Karpas-422 (cell line): ENCODE results near the gene CXCR6. TPM values are rescaled to one million over a fixed set of nuclear protein-coding genes. Genes with fewer than 3 reads are reported as not detected.

Source experiments
- DNase-seq: peaks from one replicate; pipeline ENCODE4 v3.0.0-alpha.2; 2015
- H2AFZ ChIP-seq: fragments of 200-600 bp; sonication (generic); 2 replicates; pipeline ENCODE4 v1.6.1; 2014; ENCODE audit warnings: antibody characterized with exemption, low read length, mixed read lengths
- H3K27ac ChIP-seq: fragments of 200-600 bp; sonication (generic); 2 replicates; pipeline ENCODE4 v1.5.1; 2014; ENCODE audit warnings: mild to moderate bottlenecking, low read length, moderate library complexity
- H3K27me3 ChIP-seq: fragments of 200-600 bp; sonication (generic); 2 replicates; pipeline ENCODE4 v1.6.1; 2014; ENCODE audit warnings: low read length, mixed read lengths
- H3K36me3 ChIP-seq: fragments of 200-600 bp; sonication (generic); 2 replicates; pipeline ENCODE4 v1.6.1; 2014; ENCODE audit warnings: low read length, mixed read lengths; ENCODE audit not compliant: insufficient read depth
- H3K4me1 ChIP-seq: fragments of 200-600 bp; sonication (generic); 2 replicates; pipeline ENCODE4 v1.6.1; 2014; ENCODE audit warnings: mild to moderate bottlenecking, low read length, mixed read lengths
- H3K4me2 ChIP-seq: fragments of 200-600 bp; sonication (generic); 2 replicates; pipeline ENCODE4 v1.6.1; 2014; ENCODE audit warnings: low read length, low read depth, mild to moderate bottlenecking; ENCODE audit not compliant: poor library complexity, severe bottlenecking
- H3K4me3 ChIP-seq: fragments of 200-600 bp; sonication (generic); 2 replicates; pipeline ENCODE4 v1.5.1; 2014; ENCODE audit warnings: mild to moderate bottlenecking, antibody characterized with exemption, low read length, mixed read lengths
- H3K79me2 ChIP-seq: fragments of 200-600 bp; sonication (generic); 2 replicates; pipeline ENCODE4 v1.6.1; 2014; ENCODE audit warnings: mild to moderate bottlenecking, low read length, mixed read lengths
- H3K9ac ChIP-seq: fragments of 200-600 bp; sonication (generic); 2 replicates; pipeline ENCODE4 v1.6.0; 2014; ENCODE audit warnings: low read length
- H3K9me2 ChIP-seq: fragments of 200-600 bp; sonication (generic), shearing (Covaris generic); replicated peaks from 2 replicates; pipeline ENCODE4 v1.6.0; 2014; ENCODE audit warnings: mild to moderate bottlenecking, low read length, moderate library complexity; ENCODE audit not compliant: insufficient read depth
- H3K9me3 ChIP-seq: fragments of 300-700, 200-600 bp; sonication (generic); 2 replicates; pipeline ENCODE4 v1.6.1; 2014; ENCODE audit warnings: low read length, mixed read lengths
- H4K20me1 ChIP-seq: fragments of 200-600 bp; sonication (generic); 2 replicates; pipeline ENCODE4 v1.6.1; 2014; ENCODE audit warnings: mild to moderate bottlenecking, antibody characterized with exemption, low read length, low read depth; ENCODE audit not compliant: insufficient read depth
- total RNA-seq: library from RNA; depleted of rRNA; stranded (reverse); fragments of >200 nt; shearing (Covaris generic); gene quantifications from 2 replicates; pipeline ENCODE4 v1.2.3, GENCODE V29; 2014; ENCODE audit warnings: low replicate concordance

CXCR6 gene
- total RNA-seq, 1 experiment from 2014 or later: not detected

DNA sequence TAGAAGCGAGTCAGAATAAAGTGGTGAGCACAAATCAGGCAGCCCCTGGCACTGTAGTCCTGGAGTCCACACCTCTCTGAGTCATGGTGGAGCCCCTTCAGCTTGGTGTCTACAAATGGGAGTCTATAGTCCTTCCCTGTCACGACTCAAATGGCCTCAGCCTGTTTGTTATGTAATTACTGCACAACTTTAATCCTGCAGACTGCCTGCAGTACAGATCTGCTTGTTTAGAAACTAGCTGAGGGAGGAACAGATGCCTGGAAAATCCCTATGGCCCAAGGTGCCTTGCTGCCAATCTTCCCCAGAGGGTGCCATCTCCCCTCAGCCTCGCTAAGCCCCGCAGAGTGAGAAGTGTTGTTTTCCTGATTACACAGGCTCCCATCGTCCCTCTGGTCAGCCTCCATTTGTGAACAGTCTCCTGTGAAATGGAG, 3.9 kb upstream of the CXCR6 start:
- Histone ChIP-seq H3K9ac (no peak overlapping the region), H2AFZ (no peak overlapping the region), H3K4me2 (no peak overlapping the region), H3K27ac (no peak overlapping the region), H3K27me3 (no peaks in the 10 kb centered on the region), H3K4me1 (no peaks in the 10 kb centered on the region), H3K4me3 (no peak overlapping the region), H3K9me2 (no peaks in the 10 kb centered on the region), H4K20me1 (no peaks in the 10 kb centered on the region), H3K36me3 (peaks cover 17% of the 10 kb centered on the region; the same call in 1 of the 2 replicates), H3K9me3 (no peaks in the 10 kb centered on the region), H3K79me2 (no peaks in the 10 kb centered on the region)
- DNase-seq: no peak

DNA sequence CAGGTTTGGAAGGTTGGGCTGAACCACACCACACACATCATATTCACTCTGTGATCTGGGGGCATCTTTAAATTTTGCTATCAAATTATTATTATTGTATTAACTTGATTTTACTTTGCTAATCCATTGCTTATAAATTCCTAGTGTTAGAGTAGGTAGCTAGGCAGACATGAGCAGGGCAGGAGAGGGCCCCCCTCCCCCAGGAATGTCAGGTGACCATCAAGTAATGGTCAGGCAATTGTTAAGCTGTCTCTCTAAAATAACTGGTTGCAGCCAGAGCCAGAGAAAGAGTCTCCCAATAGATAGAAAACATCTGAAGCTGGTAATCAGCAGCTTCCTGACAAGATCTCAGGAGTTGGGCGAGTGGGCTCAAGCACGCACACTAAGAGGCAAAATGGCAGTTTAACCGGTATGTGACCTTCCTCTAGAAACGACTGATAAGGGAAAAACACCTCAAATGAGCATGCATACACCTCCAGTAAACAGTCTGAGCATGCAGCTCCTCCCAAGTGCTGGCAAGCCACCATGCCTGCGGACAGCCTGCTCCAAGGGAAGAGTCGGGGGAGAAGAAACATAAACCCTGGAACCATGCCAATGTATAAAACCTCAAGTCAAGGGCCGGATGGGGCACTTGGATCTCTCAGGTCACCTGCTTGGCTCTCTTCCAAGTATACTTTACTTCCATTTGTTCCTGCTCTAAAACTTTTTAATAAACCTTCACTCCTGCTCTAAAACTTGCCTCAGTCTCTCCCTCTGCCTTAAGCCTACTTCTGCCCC, 3.1 kb upstream of the CXCR6 start:
- Histone ChIP-seq H3K79me2 (no peaks in the 10 kb centered on the region), H3K4me2 (no peak overlapping the region), H3K9ac (no peak overlapping the region), H4K20me1 (no peaks in the 10 kb centered on the region), H3K9me2 (no peaks in the 10 kb centered on the region), H3K4me3 (no peak overlapping the region), H3K4me1 (no peaks in the 10 kb centered on the region), H3K27me3 (no peaks in the 10 kb centered on the region), H2AFZ (no peak overlapping the region), H3K9me3 (no peaks in the 10 kb centered on the region), H3K36me3 (peaks cover 10% of the 10 kb centered on the region; the same call in 1 of the 2 replicates), H3K27ac (no peak overlapping the region)
- no peak for DNase-seq

DNA sequence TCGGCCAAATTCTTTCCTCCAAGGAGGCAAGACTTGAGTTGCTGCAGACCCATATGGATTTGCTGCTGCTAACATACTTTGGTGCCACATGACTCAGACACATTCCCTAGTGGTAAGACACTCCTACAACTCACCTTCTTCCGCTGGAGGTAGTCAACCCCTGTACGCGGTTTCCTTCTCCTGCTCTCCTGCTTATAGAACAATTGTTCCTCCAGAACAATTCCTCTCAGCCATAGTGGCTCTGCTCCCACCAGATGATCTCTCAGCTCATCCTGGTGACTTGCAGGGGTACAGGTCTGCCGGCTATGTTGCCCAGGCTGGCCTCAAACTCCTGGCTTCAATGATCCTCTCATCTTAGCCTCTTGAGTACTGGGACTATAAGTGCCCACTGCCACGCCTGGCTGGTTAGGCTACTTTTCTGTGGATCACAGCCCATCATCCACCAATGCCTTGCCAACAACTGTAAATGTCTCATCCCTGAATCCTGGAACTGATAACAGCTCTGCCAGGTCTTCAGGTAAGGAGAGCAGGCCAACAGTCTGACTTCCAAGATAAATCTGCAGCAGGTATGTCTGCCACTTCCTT, 2.4 kb upstream of the CXCR6 start:
- H3K4me2 ChIP-seq: no peak overlapping the region
- H4K20me1 ChIP-seq: no peaks in the 10 kb centered on the region
- peaks cover 5% of the 10 kb centered on the region; the same call in 1 of the 2 replicates for H3K36me3 ChIP-seq
- no peak overlapping the region for H2AFZ ChIP-seq
- DNase-seq: no peak
- H3K27me3 ChIP-seq: no peaks in the 10 kb centered on the region
- no peak overlapping the region for H3K9ac ChIP-seq
- no peak overlapping the region for H3K27ac ChIP-seq
- no peak overlapping the region for H3K4me3 ChIP-seq
- no peaks in the 10 kb centered on the region for H3K9me3 ChIP-seq
- no peaks in the 10 kb centered on the region for H3K4me1 ChIP-seq
- no peaks in the 10 kb centered on the region for H3K9me2 ChIP-seq
- H3K79me2 ChIP-seq: no peaks in the 10 kb centered on the region

DNA sequence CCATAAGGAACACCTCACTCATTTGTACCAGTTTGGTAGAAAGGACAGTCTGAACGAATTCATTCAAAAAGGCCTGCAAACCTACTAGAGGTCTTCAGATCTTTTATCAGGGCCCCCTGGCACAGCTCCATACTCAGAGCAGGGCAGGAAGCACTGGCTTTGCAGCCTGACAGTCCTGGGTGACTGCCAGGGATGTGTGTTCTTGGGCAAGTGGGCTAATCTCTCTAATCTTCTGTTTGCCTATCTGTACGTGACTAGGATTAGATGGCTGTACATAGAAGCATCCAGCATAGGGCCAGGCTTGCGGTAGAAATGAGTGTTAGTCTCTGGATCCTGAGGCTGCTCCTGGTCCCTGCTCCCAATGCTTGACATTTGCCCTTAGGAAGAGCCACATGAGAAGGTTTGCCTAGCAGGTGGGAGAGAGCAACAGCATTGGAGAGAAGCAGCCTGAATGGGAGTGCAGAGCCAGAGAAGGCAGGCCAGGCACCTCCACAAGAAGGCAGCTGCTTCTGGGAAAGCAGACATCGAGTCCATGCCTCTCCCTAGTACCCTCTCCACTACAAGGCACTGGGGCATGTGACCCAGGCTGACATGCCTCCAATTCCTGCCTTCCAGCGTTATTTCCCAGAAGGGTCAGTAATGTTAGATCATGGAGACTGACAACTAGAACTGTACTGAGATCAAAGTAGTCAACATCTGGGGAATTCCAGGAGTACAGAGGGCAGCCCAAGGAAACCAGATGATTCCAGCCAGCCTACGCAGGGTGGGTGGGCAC, 1.0 kb upstream of the CXCR6 start:
- DNase-seq: no peak
- no peaks in the 10 kb centered on the region for H3K9me2 ChIP-seq
- H3K4me1 ChIP-seq: no peaks in the 10 kb centered on the region
- no peak overlapping the region for H2AFZ ChIP-seq
- peaks cover 1% of the 10 kb centered on the region; the same call in 1 of the 2 replicates for H3K36me3 ChIP-seq
- H3K79me2 ChIP-seq: no peaks in the 10 kb centered on the region
- no peaks in the 10 kb centered on the region for H4K20me1 ChIP-seq
- H3K27me3 ChIP-seq: no peaks in the 10 kb centered on the region
- no peak overlapping the region for H3K27ac ChIP-seq
- no peak overlapping the region for H3K9ac ChIP-seq
- no peak overlapping the region for H3K4me3 ChIP-seq
- no peaks in the 10 kb centered on the region for H3K9me3 ChIP-seq
- H3K4me2 ChIP-seq: no peak overlapping the region

DNA sequence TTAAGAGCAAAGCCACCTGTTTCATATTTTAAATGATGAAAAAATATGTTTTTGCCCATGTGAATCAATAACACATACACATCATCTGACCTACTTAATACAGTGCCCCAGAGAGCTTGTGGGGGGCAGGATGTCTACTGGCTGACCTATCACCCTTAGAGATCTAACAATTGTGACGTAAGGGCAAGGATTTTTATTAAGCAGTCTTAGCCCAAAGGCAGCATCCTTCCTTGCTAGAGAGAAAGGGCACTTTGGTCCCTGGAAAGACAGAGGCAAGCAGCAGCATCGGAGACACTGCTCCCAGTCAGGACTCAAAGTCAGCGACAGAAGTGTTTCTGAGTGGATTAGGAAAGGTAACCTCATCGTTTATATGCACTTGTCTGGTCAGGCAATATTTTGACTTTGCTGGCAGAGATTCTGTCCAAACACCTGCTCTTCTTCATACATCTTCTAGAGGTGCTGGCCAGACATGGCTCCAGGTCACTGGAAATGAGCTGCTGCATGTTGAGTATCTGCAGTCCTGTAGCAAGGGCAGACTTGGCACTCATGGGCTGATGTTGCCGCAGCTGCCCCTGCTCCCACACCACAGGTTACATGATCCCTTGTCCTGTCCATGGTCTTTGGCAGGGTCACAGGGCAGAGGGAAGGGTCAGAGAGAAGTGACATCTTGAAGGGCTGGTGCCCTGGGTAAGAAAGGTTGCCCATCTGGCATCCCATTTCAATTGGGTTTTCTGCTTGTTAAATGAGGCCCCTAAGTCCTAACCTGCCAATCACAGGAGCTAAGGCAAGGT, 1.8 kb downstream of the CXCR6 start:
- H3K27ac ChIP-seq: no peak overlapping the region
- H3K36me3 ChIP-seq: peaks cover 8% of the 10 kb centered on the region; the same call in 1 of the 2 replicates
- no peak overlapping the region for H2AFZ ChIP-seq
- H3K9ac ChIP-seq: no peak overlapping the region
- no peaks in the 10 kb centered on the region for H3K9me3 ChIP-seq
- no peak for DNase-seq
- no peaks in the 10 kb centered on the region for H3K27me3 ChIP-seq
- H3K9me2 ChIP-seq: no peaks in the 10 kb centered on the region
- no peak overlapping the region for H3K4me3 ChIP-seq
- H4K20me1 ChIP-seq: no peaks in the 10 kb centered on the region
- H3K4me2 ChIP-seq: no peak overlapping the region
- H3K79me2 ChIP-seq: no peaks in the 10 kb centered on the region
- H3K4me1 ChIP-seq: no peaks in the 10 kb centered on the region

DNA sequence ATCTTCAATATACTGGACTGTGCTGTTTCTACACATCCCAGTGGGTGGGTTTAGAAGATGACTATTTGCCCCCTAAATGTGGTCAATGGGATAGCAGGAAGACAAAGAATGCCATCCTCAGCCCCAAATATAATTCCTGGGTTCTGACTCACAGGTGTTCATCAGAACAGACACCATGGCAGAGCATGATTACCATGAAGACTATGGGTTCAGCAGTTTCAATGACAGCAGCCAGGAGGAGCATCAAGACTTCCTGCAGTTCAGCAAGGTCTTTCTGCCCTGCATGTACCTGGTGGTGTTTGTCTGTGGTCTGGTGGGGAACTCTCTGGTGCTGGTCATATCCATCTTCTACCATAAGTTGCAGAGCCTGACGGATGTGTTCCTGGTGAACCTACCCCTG, 3.0 kb downstream of the CXCR6 start:
- DNase-seq: no peak
- no peaks in the 10 kb centered on the region for H3K9me3 ChIP-seq
- no peaks in the 10 kb centered on the region for H3K4me1 ChIP-seq
- no peaks in the 10 kb centered on the region for H3K79me2 ChIP-seq
- H3K27me3 ChIP-seq: no peaks in the 10 kb centered on the region
- H4K20me1 ChIP-seq: no peaks in the 10 kb centered on the region
- H3K9me2 ChIP-seq: no peaks in the 10 kb centered on the region
- H3K4me3 ChIP-seq: no peak overlapping the region
- H3K36me3 ChIP-seq: peaks cover 8% of the 10 kb centered on the region; the same call in 1 of the 2 replicates
- no peak overlapping the region for H3K9ac ChIP-seq
- H3K4me2 ChIP-seq: no peak overlapping the region
- H3K27ac ChIP-seq: no peak overlapping the region
- no peak overlapping the region for H2AFZ ChIP-seq

DNA sequence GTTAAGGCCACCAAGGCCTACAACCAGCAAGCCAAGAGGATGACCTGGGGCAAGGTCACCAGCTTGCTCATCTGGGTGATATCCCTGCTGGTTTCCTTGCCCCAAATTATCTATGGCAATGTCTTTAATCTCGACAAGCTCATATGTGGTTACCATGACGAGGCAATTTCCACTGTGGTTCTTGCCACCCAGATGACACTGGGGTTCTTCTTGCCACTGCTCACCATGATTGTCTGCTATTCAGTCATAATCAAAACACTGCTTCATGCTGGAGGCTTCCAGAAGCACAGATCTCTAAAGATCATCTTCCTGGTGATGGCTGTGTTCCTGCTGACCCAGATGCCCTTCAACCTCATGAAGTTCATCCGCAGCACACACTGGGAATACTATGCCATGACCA, 3.6 kb downstream of the CXCR6 start:
- no peak overlapping the region for H3K4me2 ChIP-seq
- H3K4me1 ChIP-seq: no peaks in the 10 kb centered on the region
- H3K4me3 ChIP-seq: no peak overlapping the region
- no peak overlapping the region for H3K27ac ChIP-seq
- no peaks in the 10 kb centered on the region for H3K9me2 ChIP-seq
- H3K27me3 ChIP-seq: no peaks in the 10 kb centered on the region
- no peaks in the 10 kb centered on the region for H4K20me1 ChIP-seq
- no peaks in the 10 kb centered on the region for H3K9me3 ChIP-seq
- no peak for DNase-seq
- peaks cover 9% of the 10 kb centered on the region; the same call in 1 of the 2 replicates for H3K36me3 ChIP-seq
- H3K79me2 ChIP-seq: no peaks in the 10 kb centered on the region
- H3K9ac ChIP-seq: no peak overlapping the region
- no peak overlapping the region for H2AFZ ChIP-seq
